NCI-H146 (cell line): ENCODE results near the gene SCN4B.

ENCODE experiments used
- DNase-seq: peaks from one replicate; lab custom pipeline; 2025; lab: John Stamatoyannopoulos, UW

SCN4B gene

DNA sequence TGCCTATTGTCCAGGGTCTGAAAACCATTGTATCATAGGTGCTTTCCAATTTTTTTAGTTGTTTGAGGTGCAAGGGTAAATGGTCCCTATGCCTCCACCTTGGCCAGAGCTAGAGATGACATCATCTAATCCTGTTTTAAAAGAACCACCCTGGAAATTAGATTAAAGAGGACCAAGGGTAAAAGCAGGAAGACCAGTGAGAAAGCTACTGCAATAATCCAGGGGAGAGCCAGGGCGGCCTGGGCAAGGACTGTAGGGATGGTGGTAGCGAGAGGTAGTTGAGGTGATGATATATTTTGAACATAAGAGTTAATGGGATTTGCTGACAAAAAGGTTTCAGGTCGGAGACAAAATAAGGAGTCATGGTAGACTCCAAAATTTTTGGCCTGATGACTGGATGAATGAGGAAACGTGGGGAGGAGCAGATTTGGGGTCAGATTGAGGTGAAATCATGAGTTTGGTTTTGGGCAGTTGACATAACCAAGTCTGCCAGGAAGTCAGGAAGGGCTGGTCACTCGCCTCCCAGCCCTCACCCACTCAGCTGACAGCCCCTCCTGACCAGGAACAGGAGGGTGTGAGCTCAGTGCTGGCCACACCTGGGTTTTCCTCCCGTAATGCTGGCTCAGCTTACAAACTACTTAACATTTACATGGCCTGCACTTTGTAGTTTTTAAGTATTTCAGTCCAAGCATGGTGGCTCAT, 23.0 kb downstream of the SCN4B start:
- no peak for DNase-seq

GRCh38 chr11:118128721-118129470, 23.7 kb downstream of the SCN4B start:
- DNase-seq, result no peak

DNA sequence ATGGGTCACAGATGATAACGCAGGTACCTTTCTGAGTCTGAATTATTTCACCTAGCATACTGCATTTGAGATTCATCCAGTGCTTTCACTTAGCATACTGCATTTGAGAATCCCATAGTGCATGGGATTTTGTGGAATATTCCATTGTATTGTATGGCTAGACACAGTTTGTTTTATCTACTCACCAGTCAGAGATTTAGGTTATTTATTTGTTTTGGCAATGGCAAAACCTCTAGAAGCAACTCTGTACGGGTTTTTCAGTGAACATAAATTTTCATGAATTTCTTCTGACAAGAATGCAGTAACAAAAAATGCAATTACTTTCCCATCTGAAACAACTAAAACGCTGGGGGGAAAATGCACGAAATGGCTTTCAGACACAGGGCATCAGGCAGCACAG, 24.3 kb downstream of the SCN4B start:
- DNase-seq, result no peak

DNA sequence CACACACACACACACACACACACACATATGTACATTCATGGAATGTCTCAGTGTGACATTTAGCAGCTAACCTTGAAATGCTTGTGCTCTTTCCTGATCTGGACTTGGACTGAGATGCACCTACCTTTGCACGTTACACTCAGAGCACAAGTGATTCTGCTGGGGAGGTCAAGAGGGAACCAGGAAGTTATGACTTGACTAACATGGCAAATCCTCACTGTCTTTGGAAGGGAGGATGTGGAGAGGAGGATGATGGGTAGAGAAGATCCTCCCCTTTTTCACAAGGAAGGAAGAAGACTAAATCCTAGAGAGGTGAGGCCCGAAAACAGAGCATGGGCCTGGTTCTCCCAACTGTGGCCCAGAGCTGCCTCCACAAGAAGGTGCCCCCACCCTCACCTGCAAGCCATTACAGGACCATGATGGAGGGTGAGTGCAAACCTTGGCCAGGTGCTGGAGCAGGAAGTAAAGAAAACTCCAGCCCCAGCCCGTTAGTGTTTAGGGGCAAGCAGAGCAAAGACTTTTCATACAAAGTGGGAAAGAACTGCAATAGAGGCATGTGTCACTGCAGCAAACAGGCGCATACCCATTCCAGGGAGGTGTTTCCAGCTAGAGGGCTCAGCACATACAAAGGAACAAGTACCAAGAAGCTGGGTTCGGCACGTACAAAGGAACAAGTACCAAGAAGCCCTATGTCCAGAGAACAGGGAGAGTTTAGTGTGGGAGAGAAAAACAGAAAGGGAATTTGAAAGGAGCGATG, 26.4 kb downstream of the SCN4B start:
- no peak for DNase-seq

- DNase-seq, result no peak
Measured at GRCh38 chr11:118124929-118125535, 27.6 kb downstream of the SCN4B start.

GRCh38 chr11:118120793-118121192, 31.8 kb downstream of the SCN4B start:
- DNase-seq, result no peak

- no peak for DNase-seq
Measured at GRCh38 chr11:118117790-118118601, 34.6 kb downstream of the SCN4B start.

DNA sequence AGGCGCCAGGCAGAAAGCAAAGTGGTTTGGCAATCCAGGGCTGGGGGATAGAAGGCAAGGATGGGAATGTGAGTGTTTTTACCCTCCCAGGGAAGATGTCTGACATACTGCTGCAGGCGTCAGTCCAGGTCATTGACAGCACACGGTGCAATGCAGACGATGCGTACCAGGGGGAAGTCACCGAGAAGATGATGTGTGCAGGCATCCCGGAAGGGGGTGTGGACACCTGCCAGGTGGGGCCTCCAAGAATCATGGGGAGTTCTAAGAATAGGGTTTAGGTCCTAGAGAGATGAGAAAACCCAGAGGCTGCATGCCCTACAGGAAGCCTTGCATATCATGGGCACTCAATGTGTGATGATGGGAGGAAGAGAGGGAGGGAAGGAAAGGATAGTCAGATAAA, 37.6 kb downstream of the SCN4B start:
- DNase-seq, result no peak

GRCh38 chr11:118114266-118114665, 38.4 kb downstream of the SCN4B start:
- DNase-seq, result no peak

DNA sequence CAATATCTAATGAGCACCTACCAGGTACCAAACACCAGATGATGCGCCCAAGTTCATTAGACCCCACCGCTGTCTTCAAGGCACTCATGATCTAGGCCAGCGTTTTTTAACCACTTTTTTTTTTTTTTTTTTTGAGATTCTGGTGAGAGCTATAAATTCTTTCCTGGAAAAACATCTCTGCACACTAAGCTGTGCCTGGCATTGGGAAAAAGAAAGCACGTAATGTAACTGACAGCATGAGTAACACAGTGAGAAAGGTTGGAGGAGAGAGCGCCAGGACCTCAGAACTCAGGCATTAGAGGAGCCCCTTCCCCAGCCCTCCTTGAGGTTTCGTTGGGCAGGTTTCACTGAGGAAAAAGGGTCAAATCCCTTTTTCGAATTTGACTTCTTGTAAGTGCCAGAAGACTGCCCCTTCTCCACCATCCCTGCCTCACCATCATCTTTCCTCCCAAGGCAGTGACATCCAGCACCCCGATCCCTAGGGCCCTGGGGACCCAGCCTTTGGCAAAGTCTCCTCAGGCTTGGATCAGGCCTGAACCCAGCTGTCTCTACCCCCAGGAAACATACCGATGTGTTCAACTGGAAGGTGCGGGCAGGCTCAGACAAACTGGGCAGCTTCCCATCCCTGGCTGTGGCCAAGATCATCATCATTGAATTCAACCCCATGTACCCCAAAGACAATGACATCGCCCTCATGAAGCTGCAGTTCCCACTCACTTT, 39.8 kb downstream of the SCN4B start:
- DNase-seq, result no peak

GRCh38 chr11:118111744-118112035, 40.9 kb downstream of the SCN4B start:
- no peak for DNase-seq

GRCh38 chr11:118111019-118111743, 41.4 kb downstream of the SCN4B start:
- no peak for DNase-seq

- DNase-seq, result no peak
Measured at GRCh38 chr11:118109231-118109630, 43.4 kb downstream of the SCN4B start.

GRCh38 chr11:118108513-118108912, 44.1 kb downstream of the SCN4B start:
- no peak for DNase-seq

DNA sequence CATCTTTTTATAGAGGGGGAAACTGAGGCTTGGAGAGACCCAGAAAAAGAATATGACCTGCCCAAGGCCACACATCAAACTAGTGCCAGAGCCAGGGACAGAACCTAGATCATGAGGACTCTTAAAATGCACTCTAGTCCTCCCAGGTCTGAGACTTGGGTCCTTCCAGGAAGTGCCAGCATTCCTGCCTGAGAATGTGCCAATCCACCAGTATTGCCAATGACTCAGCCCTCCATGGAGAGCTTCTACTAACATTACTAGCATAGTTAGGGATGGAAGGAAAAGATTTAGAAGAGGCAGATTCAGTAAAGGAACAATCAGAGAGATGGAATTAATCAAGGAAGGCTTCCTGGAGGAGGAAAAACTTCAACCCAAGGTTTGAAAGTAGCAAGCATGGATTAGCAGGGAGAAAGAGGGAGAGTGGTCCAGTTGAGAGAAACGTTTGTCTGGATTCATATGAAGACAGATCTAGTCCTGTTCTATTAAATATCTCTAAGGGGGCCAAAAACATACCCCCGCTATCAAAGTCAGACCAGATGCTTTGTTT, 45.8 kb downstream of the SCN4B start:
- no peak for DNase-seq

DNA sequence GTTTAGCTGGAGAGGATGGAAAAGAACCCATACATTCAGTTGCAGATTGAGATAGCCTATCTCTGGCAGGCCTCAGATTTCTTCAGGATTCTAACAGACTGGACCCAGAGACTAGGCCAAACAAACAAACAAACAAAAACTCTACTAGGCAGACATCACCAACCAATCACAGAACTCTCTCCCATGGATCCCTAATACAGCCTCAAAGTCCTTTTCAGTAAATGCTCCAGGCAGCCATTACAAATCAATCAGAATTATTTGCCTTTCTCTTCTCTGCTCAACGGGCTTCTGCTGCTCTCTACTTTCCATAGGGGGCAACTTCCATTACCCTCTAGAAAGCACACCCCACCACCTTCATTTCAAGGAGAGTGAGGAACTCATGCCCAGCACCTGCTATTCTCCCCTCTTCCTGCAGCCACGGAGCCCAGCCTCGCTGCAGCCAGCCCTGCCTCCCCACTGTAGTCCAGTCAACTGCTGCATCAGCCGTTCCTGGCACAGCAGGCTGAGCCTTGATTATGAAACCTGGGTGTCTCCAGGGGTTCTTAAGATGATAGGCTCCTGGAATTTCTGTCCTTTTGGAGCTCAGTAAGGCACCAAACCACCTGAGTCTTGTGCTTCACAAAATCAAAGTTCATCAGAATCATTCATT, 46.8 kb downstream of the SCN4B start:
- DNase-seq, result no peak

DNA sequence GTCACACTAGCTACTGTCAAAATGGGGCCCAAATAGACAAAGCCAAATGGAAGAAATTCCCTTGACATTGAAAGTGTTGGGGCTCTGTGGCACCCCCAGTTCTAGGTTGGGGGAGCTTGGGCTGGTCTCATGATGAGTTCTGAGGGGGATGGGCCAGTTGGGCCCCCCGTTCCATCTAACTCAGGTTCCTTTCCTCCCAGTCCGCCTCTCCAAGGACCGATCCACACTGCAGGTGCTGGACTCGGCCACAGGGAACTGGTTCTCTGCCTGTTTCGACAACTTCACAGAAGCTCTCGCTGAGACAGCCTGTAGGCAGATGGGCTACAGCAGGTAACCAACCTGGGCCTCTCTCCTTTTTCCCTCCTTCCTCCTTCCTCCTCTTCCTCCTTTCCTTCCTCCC, 48.1 kb downstream of the SCN4B start:
- no peak for DNase-seq

- DNase-seq, result no peak
Measured at GRCh38 chr11:118102721-118103261, 49.8 kb downstream of the SCN4B start.

GRCh38 chr11:118100691-118101232, 51.9 kb downstream of the SCN4B start:
- no peak for DNase-seq
